Colonic mucosa (tissue), 4 donors: ENCODE measurements around the gene PRPF19. TPM values are rescaled to one million over a fixed set of nuclear protein-coding genes. Genes with fewer than 3 reads are reported as not detected.
A peak's percentile ranks its signal among the peaks of the same experiment; 100 is the strongest.

Experiments used
- DNase-seq: peaks from one replicate; pipeline ENCODE4 v3.0.0-alpha.2; 2020
- H3K27ac ChIP-seq: fragments of 200-600 bp; one replicate; pipeline ENCODE4 v1.8.0; 2021
- H3K27me3 ChIP-seq: fragments of 200-600 bp; one replicate; pipeline ENCODE4 v1.8.0; 2021
- H3K36me3 ChIP-seq: fragments of 200-600 bp; one replicate; pipeline ENCODE4 v1.8.0; 2021
- H3K4me1 ChIP-seq: fragments of 200-600 bp; one replicate; pipeline ENCODE4 v1.8.0; 2021; ENCODE audit warnings: mild to moderate bottlenecking
- H3K4me3 ChIP-seq: fragments of 200-600 bp; one replicate; pipeline ENCODE4 v1.8.0; 2021
- H3K9ac ChIP-seq, 2 donors: one replicate each; pipeline ENCODE4 v1.7.0; 2013; ENCODE audit warnings: control low read depth in 2 of 2, low read depth in 2 of 2, low read length in 2 of 2
- H3K9me3 ChIP-seq: fragments of 200-600 bp; one replicate; pipeline ENCODE4 v1.8.0; 2021
- intact Hi-C: fragments of 100-400 bp; cut with DNase I; formaldehyde crosslinking; loops from one replicate; pipeline ENCODE4 v1.14.1; 2022
- total RNA-seq, 2 donors: library from RNA; stranded (reverse); fragmentation: NEBNext Ultra II Directional in 1 of 2; extraction: Animal tissue kit (Norgen Biotek cat#: 25700) in 1 of 2; gene quantifications; one replicate each; pipeline ENCODE4 v1.2.1, GENCODE V29; 2021
- TF ChIP-seq, protein P1 (sequence below): fragments of 200-600 bp; IDR thresholded peaks from one replicate; pipeline ENCODE4 v1.8.0; 2022; ENCODE audit warnings: antibody characterized with exemption, mild to moderate bottlenecking
- donor health status: healthy.
- donor health status: DM: no; HTN: no; CAD: no.
- donor health status: DM: no; HTN: no; CAD: no.

PRPF19 gene
- total RNA-seq, 2 donors from 2014 or later = 59.3 to 172 TPM

DNA sequence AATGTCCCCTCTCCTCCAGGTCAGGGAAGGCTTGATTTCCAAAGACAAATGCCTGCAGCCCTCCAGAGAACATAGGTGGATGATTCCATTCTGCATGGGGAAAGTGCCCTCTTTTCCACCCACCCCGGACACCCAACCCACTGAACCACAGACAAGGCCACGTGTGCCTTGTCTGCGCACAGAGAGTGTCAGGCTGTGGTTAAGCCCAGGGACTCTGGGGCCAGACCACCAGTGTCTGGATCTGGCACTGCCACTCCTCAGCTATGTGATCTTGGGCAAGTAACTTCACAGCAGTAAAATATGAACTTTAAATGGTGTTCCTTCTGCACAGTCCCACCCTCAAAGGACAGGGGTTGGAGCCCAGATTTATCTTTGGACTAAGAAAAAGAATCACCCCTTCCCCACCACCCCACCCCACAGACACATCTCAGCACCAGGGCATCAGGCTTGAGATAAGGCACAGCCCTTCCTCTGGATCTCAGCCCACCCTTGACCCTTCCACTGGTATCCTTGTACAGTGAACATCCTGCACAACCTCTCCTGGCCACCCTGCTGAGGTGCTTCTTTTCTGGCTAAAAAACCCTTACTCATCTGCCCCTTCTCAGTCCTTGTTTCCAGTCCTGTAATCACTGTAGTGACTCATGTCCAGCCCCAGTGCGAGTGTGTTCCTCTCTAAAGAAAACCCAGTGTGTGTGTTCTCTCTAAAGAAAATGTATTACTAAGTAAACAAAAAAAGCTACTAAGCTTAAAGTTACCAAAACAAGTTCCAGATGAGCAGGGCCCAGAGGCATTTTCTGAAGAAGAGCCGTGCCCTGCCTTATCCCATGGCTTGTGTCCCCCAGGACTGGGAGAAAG is 48.8 kb downstream of the PRPF19 start:
- no peak overlapping the region for H3K9ac ChIP-seq
- H3K4me3 ChIP-seq = no peak overlapping the region
- H3K9me3 ChIP-seq = no peaks in the 10 kb centered on the region
- H3K27ac ChIP-seq = no peak overlapping the region
- TF ChIP-seq, protein P1, sequence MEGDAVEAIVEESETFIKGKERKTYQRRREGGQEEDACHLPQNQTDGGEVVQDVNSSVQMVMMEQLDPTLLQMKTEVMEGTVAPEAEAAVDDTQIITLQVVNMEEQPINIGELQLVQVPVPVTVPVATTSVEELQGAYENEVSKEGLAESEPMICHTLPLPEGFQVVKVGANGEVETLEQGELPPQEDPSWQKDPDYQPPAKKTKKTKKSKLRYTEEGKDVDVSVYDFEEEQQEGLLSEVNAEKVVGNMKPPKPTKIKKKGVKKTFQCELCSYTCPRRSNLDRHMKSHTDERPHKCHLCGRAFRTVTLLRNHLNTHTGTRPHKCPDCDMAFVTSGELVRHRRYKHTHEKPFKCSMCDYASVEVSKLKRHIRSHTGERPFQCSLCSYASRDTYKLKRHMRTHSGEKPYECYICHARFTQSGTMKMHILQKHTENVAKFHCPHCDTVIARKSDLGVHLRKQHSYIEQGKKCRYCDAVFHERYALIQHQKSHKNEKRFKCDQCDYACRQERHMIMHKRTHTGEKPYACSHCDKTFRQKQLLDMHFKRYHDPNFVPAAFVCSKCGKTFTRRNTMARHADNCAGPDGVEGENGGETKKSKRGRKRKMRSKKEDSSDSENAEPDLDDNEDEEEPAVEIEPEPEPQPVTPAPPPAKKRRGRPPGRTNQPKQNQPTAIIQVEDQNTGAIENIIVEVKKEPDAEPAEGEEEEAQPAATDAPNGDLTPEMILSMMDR = no peak
- no peaks in the 10 kb centered on the region for H3K27me3 ChIP-seq
- DNase-seq = no peak
- intact Hi-C loops = no loop called here
- peaks cover 4% of the 10 kb centered on the region for H3K4me1 ChIP-seq
- no peaks in the 10 kb centered on the region for H3K36me3 ChIP-seq

DNA sequence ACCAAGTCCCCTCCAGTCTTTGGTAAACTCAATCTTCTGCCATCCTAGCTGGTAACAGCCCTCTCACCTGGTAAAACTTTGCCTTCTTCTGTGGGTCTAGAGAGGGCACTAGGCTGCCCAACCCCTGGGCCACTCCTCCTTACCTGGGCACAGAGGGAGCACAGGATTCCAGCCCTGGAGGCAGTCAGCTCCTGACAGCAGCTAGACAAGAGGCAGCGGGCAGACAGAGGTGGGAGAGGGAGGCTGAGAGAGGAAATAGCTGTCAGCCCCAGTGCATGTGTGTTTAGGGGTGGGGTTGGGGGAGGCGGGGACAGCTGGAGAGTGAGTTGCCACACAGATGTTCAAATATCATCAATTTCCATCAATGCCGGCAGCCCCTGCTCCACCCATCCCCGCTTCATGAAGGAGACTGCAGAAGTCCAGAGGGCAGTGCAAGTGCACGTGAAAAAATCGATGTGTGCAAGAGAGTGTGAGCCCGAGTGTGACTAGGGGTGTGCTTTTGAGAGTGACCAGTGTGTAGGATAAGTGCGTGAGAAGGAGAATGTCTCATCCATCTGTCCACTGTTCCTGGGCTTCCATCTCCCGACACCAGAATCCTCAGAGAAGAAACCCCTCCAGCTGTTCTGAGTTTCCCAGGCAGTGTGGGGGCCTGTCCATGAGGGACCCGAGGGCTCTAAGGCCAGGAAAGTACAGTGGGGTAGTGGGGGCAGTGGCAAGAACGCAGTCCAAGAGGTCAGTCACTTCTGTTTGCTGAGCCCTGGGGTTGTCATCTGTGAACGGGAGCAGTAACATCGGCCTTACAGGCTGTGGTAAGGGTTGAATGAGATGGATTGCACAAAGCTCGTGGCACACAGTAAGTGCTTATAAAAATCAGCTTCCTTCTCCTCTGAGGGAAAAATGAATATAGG is 50.4 kb downstream of the PRPF19 start, which contains the start of gene PTGDR2:
PTGDR2 (minus strand) TSS at position 225 of the 908 bp plus-strand sequence. CDS start 2,228 bp downstream, outside the sequence.
- no peak within 1 kb of the TSS for H3K27ac ChIP-seq
- H3K27me3 ChIP-seq = no peaks in the 10 kb centered on the region
- no peaks in the 10 kb centered on the region for H3K9me3 ChIP-seq
- H3K36me3 ChIP-seq = no peaks in the 10 kb centered on the region
- peaks cover 4% of the 10 kb centered on the region for H3K4me1 ChIP-seq
- H3K4me3 ChIP-seq = no peak within 1 kb of the TSS
- intact Hi-C loops = no loop called here
- peak; percentile 47 for DNase-seq
- TF ChIP-seq, protein P1 = no peak
- H3K9ac ChIP-seq = peak within 1 kb of the TSS; percentile 17 to 54

DNA sequence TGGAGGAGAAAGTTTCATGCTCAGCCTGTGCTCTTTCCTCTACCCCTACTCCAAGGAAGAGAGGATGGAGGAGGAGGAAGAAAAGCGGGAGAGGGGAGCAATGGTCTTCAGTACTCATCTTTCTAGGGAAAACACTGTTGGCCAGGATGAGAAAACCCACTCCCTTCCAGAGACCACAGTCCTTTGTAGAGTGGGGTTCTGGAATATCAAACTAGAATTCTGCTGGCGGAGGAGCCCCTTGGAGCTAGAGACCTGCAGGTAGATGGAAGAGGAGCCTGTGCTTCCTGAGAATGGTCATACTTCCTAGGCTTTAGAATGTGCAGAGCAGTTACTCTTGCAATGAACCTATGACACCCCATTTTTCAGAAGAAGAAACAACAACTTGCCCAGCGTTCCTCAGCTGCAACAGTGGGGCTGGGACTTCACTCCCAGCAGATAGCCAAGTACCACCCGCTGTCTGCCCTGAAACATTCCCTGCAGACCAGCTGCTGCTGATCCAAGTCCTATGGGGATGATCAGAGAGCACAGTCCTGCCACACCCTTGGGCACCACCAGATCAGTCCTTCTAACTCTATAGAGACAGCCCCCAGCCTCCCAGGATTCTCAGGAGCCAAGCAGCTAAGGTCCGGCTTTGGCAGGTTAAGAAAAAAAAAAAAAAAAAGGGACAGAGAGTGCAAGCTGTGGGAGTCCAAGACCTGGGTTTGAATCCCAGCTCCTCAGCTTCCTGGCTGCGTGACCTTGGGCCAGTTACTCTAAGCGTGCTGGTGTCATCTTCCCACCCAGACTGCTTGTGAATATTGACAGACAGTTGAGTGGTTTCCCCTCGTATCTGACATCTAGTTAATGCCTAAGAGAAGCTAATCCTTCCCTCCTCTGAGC is 51.3 kb downstream of the PRPF19 start:
- Histone ChIP-seq H3K27me3 (no peaks in the 10 kb centered on the region), H3K9me3 (no peaks in the 10 kb centered on the region), H3K9ac (peak overlapping the region in 1 of 2 donors; percentile 54), H3K4me1 (peaks cover 4% of the 10 kb centered on the region), H3K36me3 (no peaks in the 10 kb centered on the region), H3K4me3 (no peak overlapping the region), H3K27ac (no peak overlapping the region)
- no peak for DNase-seq
- intact Hi-C loops = no loop called here
- TF ChIP-seq, protein P1 = no peak

DNA sequence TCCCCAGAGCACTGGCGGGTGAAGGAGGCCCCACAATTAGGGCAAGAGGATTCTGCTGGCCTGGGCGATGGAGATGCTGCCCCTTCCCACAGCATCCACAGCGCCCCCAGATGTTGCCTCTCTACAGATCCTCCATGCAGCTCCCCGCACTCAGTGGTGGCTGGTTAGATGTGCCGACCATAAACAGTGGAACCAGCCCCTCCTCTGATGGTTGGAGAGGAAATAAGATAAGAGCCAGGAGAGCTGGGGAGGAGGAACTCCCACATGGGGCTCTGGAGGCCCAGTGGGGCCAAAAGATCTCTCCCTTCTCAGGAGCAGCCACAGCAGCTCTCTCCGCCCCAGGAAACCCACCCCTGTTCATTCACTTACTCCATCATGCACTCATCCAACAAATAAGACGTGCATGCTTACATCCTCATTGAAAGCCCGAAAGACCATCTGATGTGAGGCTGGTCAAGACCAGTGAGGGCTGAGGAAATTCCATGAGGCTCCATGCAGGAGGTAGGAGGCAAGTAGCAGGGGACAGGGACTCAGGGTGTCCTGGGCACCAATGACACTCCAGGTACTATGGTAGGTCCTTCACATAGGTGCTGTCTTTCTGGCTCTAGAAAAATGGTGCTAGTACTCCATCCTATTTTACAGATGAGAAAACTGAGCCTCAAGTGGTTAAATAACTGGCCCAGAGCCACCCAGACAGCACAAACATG is 52.1 kb downstream of the PRPF19 start:
- intact Hi-C loops = no loop called here
- TF ChIP-seq, protein P1 = no peak
- Histone ChIP-seq H3K36me3 (no peaks in the 10 kb centered on the region), H3K9me3 (no peaks in the 10 kb centered on the region), H3K27ac (no peak overlapping the region), H3K4me1 (peaks cover 4% of the 10 kb centered on the region), H3K27me3 (no peaks in the 10 kb centered on the region), H3K9ac (no peak overlapping the region), H3K4me3 (no peak overlapping the region)
- no peak for DNase-seq
